Colonic mucosa (tissue), 4 donors: Measurements from ENCODE around the gene SLC9C1. TPM values are rescaled to one million over a fixed set of nuclear protein-coding genes. Genes with fewer than 3 reads are reported as not detected.

ENCODE experiments used
- DNase-seq: peaks from one replicate; pipeline ENCODE4 v3.0.0-alpha.2; 2020
- H3K27ac ChIP-seq: fragments of 200-600 bp; one replicate; pipeline ENCODE4 v1.8.0; 2021
- H3K27me3 ChIP-seq: fragments of 200-600 bp; one replicate; pipeline ENCODE4 v1.8.0; 2021
- H3K36me3 ChIP-seq: fragments of 200-600 bp; one replicate; pipeline ENCODE4 v1.8.0; 2021
- H3K4me1 ChIP-seq: fragments of 200-600 bp; one replicate; pipeline ENCODE4 v1.8.0; 2021; ENCODE audit warnings: mild to moderate bottlenecking
- H3K4me3 ChIP-seq: fragments of 200-600 bp; one replicate; pipeline ENCODE4 v1.8.0; 2021
- H3K9ac ChIP-seq, 2 donors: one replicate each; pipeline ENCODE4 v1.7.0; 2013; ENCODE audit warnings: control low read depth in 2 of 2, low read depth in 2 of 2, low read length in 2 of 2
- H3K9me3 ChIP-seq: fragments of 200-600 bp; one replicate; pipeline ENCODE4 v1.8.0; 2021
- CTCF ChIP-seq: fragments of 200-600 bp; IDR thresholded peaks from one replicate; pipeline ENCODE4 v1.8.0; 2022; ENCODE audit warnings: antibody characterized with exemption, mild to moderate bottlenecking
- intact Hi-C: fragments of 100-400 bp; cut with DNase I; formaldehyde crosslinking; loops from one replicate; pipeline ENCODE4 v1.14.1; 2022
- total RNA-seq, 2 donors: library from RNA; stranded (reverse); fragmentation: NEBNext Ultra II Directional in 1 of 2; extraction: Animal tissue kit (Norgen Biotek cat#: 25700) in 1 of 2; gene quantifications; one replicate each; pipeline ENCODE4 v1.2.1, GENCODE V29; 2021
- donor health status: healthy.
- donor health status: DM: no; HTN: no; CAD: no.
- donor health status: DM: no; HTN: no; CAD: no.

Gene SLC9C1
- total RNA-seq, 2 donors from 2014 or later: 0.13 to 0.15 TPM

- Histone ChIP-seq H3K9me3 (no peaks in the 10 kb centered on the region), H3K27me3 (no peaks in the 10 kb centered on the region), H3K27ac (no peak overlapping the region), H3K9ac (no peak overlapping the region), H3K4me1 (no peaks in the 10 kb centered on the region), H3K4me3 (no peak overlapping the region), H3K36me3 (no peaks in the 10 kb centered on the region)
- no peak for DNase-seq
- intact Hi-C loops: loop anchor here (10.0 kb wide), 1 partner anchor 103 kb away; no protein-coding TSS in a partner anchor
- TF ChIP-seq CTCF: no peak
Measured at GRCh38 chr3:112331851-112332250, 37.8 kb upstream of the SLC9C1 start.

- intact Hi-C loops: loop anchor here (2.0 kb wide), 1 partner anchor 193 kb away; no protein-coding TSS in a partner anchor
Measured at GRCh38 chr3:112327371-112327951, 33.4 kb upstream of the SLC9C1 start.

DNA sequence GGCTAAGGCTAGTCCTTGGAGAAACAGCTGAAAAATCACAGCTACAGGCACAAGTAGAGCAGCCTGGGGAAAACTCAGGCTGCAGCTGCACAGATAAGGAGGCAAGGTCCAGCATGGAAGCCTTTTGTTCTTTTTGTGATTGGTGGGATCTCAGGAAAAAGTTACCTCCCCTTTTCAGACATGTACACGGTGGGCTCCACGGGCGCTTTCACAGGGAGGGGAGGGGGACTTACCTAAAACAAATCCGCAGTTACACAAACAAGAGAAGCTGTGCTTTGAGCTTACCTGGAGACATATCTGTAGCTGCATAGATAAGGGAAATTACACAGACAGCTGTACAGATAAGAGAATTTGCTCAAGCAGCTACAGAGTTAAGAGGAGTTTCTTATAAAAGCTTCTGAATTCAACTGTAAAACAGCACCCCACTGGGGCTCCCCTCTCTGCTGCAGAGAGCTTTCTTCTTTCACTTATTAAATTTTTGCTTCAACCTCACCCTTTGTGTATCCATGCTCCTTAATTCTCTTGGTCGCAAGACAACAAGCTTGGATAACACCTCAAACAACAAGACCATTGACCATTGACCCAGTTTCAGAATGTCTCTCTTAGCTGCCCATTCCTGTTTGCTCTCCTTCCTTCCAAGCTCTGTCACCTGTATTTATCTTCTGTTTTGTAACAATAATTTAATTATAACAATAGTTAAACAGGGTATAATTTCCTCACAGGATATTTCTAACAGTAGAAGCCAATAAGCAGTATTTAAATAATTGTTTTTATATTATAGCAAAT is 28.0 kb upstream of the SLC9C1 start:
- no peaks in the 10 kb centered on the region for H3K36me3 ChIP-seq
- no peak overlapping the region for H3K9ac ChIP-seq
- no peaks in the 10 kb centered on the region for H3K9me3 ChIP-seq
- DNase-seq: peak; percentile 27
- no peaks in the 10 kb centered on the region for H3K27me3 ChIP-seq
- no peak for TF ChIP-seq CTCF
- intact Hi-C loops: no loop called here
- H3K4me3 ChIP-seq: no peak overlapping the region
- H3K27ac ChIP-seq: no peak overlapping the region
- H3K4me1 ChIP-seq: no peaks in the 10 kb centered on the region

More at GRCh38 chr3:112327371-112327951, 33.4 kb upstream of the SLC9C1 start:
- Histone ChIP-seq H3K27ac (no peak overlapping the region), H3K4me1 (no peaks in the 10 kb centered on the region), H3K9me3 (no peaks in the 10 kb centered on the region), H3K9ac (no peak overlapping the region), H3K4me3 (no peak overlapping the region), H3K27me3 (no peaks in the 10 kb centered on the region), H3K36me3 (no peaks in the 10 kb centered on the region)
- TF ChIP-seq CTCF: peak; percentile 53
- DNase-seq: peak; percentile 59

DNA sequence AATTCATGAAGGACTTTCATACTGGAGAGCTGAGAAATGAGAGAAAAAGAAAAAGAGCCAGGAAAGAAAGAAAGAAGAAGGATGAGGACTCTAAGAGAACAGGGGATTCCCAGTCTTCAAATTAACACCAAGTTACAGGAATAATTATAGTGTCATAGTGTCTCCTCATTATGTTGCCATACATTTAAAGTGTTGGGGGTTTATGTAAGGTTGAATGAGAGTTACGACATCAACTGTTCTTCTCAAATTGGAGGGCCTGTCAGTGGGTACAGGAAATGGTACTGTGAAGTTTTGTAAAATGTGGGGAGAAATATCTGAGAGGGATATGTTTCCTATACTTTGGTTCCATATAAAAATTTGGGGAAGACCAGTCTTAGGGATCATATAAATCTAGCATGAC is 26.7 kb upstream of the SLC9C1 start:
- H3K4me3 ChIP-seq: no peak overlapping the region
- DNase-seq: no peak
- H3K27me3 ChIP-seq: no peaks in the 10 kb centered on the region
- H3K4me1 ChIP-seq: no peaks in the 10 kb centered on the region
- TF ChIP-seq CTCF: no peak
- H3K9ac ChIP-seq: no peak overlapping the region
- no peaks in the 10 kb centered on the region for H3K36me3 ChIP-seq
- H3K27ac ChIP-seq: no peak overlapping the region
- intact Hi-C loops: no loop called here
- no peaks in the 10 kb centered on the region for H3K9me3 ChIP-seq

DNA sequence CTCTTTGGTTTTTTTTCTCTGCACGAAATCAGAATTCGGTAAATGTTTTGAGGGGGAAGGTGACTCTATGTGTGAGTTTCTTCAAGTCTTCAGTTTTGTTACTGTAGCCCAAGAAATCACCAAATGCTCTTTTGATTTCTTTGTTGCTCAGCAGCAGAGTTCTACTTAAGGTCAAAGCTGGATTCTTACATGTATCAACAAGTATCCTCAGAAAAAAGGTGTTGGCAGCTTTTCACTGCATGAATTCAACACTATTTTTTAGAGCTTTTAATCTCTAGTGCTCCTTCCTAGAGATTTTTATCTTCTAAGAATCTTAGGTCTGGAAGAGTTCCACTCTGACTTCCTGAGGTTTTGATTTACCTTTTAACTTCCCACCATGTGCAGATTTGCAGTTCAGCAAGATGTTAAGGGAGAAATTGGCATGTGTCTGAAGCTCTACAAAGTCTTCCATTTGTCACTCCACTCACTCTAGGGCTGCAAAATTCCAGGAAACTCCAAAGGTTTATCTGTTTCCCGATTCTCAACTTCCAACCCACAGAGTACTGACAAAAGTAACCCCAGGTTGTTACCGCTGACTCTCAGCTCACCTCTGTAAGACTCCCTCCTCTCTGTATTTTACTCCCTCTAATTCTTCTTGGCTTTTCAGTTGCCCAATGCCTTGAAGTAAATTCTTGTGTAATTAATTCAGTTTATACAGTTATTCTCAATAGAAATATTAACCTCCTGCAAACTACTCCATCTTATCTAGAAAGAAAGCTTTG is 25.7 kb upstream of the SLC9C1 start:
- H3K9ac ChIP-seq: no peak overlapping the region
- H3K36me3 ChIP-seq: no peaks in the 10 kb centered on the region
- no peak for TF ChIP-seq CTCF
- H3K9me3 ChIP-seq: no peaks in the 10 kb centered on the region
- intact Hi-C loops: no loop called here
- no peaks in the 10 kb centered on the region for H3K27me3 ChIP-seq
- no peak overlapping the region for H3K27ac ChIP-seq
- DNase-seq: no peak
- H3K4me1 ChIP-seq: no peaks in the 10 kb centered on the region
- H3K4me3 ChIP-seq: no peak overlapping the region
